HG03045 (cell line): Measurements from ENCODE around the gene TMEM38A.

Experiments
- ATAC-seq: cut with Tn5 transposase; IDR thresholded peaks from one replicate; pipeline ENCODE4 v1.9.1; 2021; ENCODE audit warnings: mild to moderate bottlenecking, moderate library complexity; ENCODE audit not compliant: unreplicated experiment

Gene TMEM38A, protein sequence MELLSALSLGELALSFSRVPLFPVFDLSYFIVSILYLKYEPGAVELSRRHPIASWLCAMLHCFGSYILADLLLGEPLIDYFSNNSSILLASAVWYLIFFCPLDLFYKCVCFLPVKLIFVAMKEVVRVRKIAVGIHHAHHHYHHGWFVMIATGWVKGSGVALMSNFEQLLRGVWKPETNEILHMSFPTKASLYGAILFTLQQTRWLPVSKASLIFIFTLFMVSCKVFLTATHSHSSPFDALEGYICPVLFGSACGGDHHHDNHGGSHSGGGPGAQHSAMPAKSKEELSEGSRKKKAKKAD

DNA sequence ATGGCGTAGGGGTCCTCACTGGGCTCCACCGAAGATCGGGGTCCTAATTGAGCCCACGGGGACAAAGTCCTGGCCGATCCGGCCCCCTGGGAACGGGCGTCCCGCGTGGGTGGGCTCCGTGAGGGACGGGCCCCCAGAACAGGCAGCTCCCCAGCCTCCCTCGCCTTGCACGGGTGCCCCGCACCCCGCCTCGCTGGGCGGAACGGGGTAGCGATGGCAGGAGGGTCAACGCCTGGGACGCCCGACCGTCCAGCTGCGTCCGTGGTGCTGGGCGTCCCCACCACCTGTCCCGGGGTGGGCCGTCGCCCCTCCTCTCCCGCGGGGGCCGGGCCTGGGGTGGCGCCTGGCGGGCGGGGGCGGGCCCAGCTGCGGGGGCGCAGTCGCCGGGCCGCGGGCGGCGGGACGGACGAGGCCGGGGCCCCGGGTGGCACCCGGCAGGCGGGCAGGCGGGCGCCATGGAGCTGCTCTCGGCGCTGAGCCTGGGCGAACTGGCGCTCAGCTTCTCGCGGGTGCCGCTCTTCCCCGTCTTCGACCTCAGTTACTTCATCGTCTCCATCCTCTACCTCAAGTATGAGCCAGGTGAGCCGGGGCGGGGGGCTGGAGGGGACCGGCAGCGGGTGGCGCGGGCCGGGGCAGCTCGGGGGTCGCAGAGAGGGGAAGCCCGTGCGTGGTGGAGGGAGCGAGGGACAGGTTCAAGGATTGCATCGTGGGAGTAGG is at the start of gene TMEM38A:
TMEM38A (plus strand) TSS at position 377 of the 717 bp plus-strand sequence; CDS start at position 456, 79 bp downstream.
- peak; percentile 36 for ATAC-seq

DNA sequence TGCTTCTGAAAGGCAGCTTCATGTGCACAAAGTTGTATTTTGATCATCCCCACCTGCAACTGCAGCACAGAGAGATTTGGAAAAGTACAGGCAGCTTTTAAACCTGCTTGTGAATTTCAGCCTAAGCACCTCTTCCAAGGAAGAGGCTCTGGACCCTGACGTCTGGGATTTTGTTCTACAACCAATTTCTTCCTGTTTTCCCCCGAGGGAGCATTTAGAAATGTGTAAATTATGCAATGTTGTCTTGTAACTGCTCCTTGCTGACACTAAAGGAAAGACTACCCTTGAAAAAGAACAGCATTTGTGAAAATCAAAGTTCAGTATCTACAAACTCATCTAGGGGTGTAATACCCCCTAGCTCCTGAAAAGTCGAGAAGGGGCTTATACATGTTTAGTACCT is 48.3 kb upstream of the TMEM38A start:
- no peak for ATAC-seq

DNA sequence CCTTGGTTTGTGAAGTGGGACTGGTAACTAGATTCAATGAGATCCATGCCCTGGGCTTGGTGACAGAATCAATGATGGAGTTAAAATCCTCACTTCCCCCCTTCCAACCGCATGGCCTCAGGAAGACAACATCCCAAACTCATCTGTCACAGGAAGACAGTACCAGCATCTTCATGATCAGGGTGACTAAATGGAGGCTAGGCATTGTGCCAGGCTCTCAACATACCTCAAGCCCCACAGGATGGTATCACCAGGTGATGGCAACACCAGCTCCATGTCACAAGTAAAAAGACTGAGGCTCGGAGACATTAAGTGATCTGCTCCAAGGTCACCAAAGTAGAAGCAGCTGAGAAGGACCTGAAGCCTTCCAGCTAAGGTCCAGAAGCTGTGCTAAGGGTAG is 47.1 kb upstream of the TMEM38A start:
- no peak for ATAC-seq

DNA sequence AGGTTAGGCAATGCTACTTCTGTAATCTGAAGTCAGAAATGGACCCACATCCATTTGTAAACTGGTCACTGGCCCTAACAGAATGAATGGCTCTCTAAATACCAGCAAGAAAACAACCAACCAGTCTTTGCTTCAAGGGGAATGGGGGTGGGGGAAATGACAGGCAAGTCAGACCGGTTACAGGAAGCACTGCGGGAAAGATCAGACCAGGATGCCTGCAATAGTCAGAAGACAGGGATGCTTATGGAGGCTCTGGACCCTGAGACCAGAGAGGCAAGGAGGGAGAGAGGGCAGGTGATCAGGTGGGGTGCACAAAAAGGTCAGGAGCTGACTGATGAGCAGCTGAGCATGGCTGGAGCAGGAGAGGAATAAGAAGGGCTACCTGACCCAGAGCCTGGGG is 46.0 kb upstream of the TMEM38A start:
- no peak for ATAC-seq

DNA sequence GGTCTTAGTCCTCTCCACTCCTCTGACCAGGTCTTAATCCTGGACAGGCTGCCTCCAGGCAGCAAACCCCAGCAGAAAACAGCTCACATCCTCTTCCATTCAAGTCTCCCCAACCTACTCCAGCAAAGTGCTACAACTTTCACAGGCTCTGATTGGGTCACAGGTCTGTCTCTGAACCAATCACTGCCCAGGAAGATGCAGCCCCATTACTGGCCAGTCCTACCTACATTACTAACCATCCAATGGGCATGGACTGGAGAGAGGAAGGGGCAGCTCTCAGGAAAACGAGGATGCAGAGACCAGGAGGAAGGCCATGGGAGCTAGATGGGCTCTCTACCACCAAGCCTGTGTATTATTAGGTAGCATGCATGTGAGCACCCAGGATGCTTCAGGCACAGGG is 45.1 kb upstream of the TMEM38A start:
- ATAC-seq, result no peak

DNA sequence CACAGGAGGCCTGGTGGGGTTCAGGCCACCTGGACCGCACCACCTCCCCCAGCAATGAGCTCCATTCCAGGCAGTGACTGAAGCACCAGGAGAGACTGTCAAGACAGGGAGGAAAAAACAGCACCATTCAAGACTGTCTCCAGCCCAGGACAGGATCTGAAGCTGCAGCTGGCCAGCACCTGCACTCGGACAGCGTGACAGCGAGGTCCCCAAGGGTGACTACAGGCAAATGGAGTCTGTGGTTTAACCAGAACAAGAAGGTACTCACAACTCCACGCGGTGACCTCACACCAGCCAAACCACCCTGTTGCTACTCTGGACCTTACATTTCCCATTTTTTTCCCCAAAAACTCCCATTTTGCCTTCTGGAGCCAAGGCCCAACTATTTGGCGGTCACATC is 42.7 kb upstream of the TMEM38A start:
- no peak for ATAC-seq

DNA sequence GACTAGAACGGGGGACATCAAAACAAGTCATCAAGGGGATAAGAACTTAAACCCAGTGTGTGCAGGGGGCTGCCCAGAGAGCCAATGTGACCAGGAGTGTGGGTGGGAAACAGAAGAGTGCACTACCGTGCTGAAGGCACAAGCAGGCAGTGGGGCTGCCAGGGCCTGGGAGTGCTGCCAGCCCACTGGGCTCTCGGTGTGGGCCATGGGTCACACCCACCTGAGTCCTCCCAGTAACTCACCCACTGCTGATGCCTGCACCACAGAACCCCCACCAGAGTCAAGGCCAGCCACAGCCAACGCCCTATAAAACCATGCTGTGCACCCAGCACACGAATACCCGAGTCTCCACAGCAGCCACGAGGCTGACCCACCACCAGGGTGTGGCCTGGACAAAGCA is 41.5 kb upstream of the TMEM38A start:
- ATAC-seq, result no peak

DNA sequence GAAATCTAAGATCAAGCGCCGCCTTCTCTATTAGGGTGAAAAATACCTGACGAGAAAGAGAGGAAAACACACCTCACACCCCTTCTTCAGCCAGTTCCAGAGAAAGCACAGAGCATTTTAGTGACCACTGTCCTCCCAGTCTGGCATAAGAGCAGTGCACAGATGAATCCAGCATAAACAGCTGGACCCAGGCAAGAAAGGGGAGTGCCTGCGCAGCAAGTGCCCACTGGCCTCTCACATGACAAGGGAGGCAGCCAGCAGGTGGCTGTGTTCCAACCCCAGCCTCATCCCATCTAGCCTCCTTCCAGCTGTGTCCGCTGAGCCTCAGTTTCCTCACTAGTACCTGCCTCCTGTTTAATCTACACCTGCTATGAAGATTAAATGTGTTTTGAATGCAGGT is 40.9 kb upstream of the TMEM38A start:
- no peak for ATAC-seq

DNA sequence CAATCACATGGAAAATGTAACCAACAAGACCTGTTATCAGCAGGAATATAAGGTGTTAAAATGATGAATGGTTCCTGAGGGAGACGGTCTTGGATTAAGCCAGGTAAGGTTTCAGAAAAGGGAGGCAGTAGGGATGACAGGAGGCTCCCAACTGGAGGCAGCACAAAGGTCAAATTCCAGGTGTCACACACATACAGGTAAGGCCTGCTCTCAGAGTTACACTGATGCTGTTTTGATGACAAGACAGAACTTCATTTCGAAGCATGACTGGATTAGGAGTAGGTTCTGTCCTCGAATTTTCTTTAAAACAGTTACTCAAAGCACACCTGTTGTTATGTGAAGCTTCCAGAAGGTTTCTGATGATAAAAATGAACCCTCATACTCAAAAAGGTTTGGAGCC is 40.4 kb upstream of the TMEM38A start:
- ATAC-seq, result no peak

DNA sequence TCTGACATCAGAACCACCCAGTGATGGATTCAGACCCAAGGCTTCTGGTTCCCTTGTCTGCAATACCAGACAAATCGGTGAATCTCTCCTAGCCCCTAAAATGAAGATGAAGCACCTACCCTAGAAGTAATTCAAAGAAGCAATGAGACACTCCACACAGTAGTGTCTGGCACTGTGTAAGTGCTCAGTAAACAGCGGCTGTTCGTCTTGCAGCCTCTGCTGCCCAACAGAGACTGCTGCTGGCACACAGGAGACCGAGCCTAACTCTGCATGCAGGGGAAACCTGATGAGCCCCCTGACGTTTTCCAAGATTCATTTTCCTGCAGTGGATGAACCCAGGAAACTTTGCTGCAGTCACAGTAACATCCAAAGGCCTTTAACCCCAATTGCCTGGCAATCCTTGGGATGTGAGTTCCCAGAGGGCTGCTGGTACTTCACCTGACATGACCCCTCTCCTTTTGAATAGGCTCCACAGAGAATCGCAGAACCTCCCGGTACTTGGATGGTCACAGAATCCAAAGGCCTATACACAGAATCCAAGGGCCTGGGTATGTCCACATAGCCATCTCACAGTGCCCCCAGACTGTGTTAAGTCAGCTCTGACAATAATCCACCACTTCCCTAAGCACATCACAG is 39.7 kb upstream of the TMEM38A start:
- ATAC-seq, result no peak

DNA sequence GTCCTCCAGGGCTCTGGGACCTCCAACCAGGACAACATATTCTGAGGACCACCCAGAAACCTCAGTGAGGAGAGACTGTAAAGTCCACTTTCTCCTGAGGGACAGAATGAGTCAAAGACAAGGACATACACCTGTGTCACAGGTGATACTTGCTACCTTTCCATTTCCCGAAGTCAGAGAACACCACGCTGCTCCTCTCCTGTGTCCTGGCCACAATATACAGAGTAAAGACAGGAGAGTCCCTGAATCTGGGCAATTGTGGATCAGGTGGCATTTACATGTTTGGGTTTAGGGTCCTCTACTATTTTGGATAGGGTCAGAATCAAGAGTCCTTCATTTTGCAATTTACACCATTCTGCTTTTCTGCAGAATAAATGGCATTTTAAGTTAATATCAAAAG is 37.9 kb upstream of the TMEM38A start:
- ATAC-seq, result no peak

DNA sequence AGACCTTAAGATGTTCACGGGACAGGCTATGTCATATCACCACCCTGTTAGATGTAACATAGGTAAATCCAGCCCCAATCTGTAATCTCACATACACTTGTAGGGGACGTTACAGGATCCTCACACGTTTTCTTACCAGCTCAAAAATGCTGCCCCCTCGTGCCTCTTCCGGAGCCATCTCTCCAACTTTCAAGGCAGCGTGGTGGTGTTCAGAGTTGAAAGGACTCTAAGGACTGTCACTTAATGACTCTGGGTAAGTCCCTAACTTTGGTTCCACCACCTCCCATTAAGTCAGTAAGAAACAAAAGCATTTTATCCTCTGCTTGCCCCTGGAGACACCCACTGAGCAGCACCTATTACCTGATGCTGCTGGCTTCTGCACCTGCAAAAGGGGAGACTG is 37.4 kb upstream of the TMEM38A start:
- ATAC-seq, result no peak

DNA sequence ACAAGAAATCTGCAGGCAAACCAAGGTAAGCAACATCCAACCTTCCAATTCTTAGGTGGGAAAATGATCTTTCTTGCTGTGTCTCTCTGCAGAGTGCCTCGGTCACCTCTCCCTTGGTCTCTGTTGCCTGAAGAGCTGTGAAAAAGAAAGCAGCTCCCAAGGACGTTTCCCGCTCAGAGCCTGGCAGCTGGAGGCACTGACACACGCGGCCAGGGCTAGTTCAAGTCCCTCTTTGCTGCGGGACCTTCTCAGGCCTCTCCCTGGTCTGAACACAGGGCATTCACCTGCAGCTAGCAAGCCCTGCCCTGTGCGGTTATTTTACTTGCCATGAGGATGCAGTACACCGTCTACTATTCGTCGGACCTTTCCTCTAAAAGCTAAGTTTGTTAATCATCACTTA is 36.7 kb upstream of the TMEM38A start:
- no peak for ATAC-seq

DNA sequence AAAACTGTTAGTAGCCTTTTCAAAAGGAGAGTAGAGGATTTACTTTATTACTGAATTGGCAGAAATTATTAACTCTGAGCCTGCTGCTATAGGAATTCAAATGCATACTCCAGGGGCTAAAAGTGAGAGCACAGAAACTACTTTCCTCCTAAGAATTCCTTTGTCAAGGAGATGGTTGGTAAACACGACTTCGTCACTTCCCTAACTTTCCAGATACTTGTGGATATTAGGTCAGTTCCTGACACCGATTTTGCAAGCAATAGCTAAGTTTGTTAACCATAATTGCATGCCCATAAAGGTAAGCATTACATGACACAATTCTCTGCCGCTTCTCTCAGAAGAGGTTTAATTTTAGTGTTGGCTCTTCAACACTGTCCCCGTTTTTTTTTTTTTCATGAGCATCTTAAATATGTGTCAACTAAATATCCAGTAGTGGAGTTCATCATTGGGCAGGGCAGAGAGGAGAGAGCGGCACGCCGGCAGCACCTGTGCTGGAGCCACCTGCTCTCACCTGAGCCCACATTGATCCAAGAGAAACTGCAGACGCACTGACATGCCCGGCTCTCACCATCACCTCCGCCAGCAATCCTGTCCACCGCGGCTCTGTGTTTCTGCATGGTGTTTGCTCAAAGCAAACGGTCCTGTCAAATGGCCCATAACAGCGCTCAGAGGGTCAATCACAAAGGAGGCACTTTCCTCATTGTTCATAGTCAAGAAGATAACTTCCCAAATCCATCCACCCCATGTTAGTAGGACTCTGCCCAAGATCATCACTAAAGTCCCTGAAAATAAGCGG is 35.6 kb upstream of the TMEM38A start:
- ATAC-seq, result no peak

DNA sequence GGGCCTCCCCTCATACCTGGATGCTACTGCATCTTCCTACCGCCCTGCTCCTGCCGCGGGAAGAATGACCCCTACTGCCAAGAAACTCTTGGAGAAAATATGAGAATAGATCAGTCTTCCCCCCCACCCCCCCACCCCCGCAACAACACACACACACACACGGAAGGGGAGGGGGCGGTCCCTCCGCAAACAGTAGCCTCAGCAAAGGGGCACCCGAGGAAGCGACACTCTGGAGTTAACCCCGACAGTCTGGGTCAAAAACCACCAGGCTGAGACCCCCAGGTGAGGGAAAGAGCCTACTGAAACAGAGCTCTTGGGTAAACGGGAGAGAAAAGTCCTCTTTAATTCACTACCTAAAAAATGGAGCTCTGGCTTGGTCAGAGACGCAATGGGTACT is 34.1 kb upstream of the TMEM38A start:
- no peak for ATAC-seq

DNA sequence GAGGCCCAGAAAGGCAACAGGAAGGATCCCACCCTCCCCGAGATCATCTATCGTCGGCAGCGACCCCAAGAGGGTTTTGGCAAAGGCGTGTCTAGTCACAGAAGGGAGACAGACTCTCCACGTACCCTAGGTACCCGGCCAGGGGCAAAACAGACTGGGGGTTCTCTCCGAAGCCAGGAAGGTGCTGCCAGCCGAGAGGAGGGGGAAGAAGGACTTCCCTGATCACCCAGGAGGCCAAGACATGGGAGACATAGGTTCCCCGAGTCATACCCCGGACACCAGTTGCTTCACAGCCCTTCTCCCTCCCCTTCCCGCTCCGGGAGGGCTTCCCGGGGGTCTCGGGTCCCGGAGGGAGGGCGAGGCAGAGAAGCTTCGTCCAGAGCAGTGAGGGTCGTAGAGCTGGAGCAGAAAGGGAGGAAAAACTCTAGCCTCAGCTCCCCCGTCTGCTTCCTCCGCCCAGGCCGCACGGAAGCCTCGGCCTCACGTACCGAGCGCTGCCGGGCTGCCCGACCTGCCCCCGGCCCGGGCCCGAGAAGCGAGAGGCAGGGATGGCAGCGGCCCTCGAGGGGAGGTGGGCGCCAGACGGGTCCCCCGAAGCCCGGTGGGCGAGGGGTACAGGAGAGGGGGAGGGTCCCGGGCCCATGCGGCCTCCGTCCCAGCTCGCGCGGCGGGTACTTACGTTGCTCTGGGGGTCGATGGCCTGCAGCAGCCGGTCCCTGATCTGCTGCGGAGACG is 33.6 kb upstream of the TMEM38A start:
- ATAC-seq, result no peak

DNA sequence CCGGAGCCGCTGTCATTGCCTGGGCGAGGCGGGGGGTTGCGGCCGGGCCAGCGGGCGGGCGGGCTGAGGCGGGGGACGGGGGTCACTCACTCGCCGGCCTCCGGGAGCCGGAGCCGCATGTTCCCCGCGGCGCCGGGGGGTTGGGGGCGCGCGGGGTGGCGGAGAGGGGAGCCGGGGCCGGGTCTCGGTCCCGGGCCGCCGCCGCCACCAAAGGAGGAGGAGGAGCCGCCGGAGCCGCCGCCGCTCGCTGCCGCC is 33.1 kb upstream of the TMEM38A start:
- ATAC-seq, result no peak

DNA sequence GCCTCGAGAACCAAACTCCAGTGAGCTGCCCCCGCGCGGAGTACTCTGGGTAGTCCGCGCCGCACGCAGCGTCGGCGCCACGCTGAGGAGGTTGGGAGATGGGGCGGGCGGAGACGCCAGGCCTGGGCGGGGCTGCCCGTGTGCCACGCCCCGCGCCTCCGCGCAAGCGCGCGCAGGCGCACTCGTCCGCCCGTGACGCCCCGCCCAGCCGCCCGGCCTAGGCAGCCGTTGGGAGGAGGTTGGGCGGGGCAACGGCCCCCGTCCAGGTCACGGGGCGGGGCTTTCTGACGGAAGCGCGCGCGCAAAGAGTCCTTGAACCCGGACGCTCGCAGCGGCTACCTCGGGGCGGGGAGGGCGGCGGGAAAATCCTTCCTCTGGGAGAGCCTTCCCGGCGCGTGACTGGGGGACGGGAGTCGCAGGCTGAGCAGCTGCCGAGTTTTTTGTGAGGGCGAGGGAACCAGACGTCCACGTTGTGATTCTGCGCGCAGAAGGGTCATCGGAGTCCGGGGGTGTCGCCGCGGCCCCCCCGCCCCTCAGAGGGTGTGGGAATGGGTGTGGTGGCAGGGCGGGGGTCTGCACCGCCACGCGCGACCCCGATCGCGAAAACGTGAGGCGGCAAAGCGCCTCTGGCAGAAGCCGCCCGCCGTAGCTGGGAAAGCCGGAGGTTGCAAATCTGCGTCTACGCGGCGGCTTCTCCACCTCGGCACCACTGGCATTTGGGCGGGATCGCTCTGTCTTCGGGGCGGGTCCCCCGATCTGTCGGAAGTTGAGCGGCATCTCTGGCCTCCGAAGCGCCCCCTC is 32.6 kb upstream of the TMEM38A start, which contains the start of gene MED26:
MED26 (minus strand) TSS at position 22 of the 801 bp plus-strand sequence. CDS start 261 bp downstream, outside the sequence.
- ATAC-seq, result peak; percentile 77

DNA sequence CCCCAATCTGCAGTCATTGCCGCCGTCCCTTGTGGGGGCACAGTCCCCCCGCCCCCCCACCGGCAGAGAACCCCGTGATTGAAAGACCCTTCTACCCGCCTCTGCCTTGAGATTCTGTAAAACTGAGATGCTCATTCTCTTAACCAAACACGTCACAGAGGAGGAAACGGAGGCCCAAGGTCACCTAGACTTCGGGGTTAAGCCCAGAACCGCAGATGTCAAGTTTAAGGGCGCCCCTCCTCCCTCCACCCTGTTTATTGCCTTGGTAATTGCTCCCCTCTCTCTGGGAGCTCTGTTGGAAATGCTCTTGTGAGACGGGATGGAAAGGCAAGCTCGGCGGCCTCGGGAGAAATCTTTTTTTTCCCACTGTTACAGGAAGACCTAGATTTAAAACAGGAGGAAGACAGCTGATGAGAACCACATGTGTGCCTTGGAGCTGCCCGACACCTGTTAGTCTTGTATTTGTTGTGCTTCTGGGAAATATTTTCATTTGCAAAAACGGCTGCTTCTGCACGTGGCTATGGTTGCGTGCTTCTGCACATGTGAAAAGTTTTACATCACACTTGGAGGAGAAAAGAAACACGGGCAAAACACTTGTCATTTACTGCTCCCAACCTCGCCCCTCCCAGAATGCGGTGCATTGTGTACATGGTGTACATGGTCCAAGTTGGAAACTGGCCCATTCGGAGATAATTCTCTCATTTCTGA is 31.8 kb upstream of the TMEM38A start:
- ATAC-seq, result peak; percentile 2
